HCT116 (cell line): ENCODE data around the gene RECK. TPM values are rescaled to one million over a fixed set of nuclear protein-coding genes. Genes with fewer than 3 reads are reported as not detected.

Experiments
- ATAC-seq: fragments of 200-7000 bp; cut with Tn5 transposase; 2 replicates; pipeline ENCODE4 v1.9.1; 2020; ENCODE audit warnings: mild to moderate bottlenecking, moderate library complexity
- BruUV-seq: library from RNA; stranded (reverse); fragments of 400-500 nt; replicated peaks from 2 replicates; lab custom pipeline; 2021; lab: Mats Ljungman, UMichigan
- CTCF ChIA-PET: fragments of 300-600 bp; sonication (Branson Sonifier 250); formaldehyde crosslinking; loops from one replicate; lab custom pipeline; 2021; ENCODE audit warnings: antibody characterized with exemption; lab: Charles Lee
- POLR2A ChIA-PET: fragments of 300-600, 350-600 bp; sonication (Branson Sonifier 250); formaldehyde crosslinking; loops from one replicate; lab custom pipeline; 2021; ENCODE audit warnings: antibody characterized with exemption; lab: Charles Lee
- RAD21 ChIA-PET, 2 experiments: fragments of 300-600 bp; sonication (Branson Sonifier 250); formaldehyde crosslinking; loops; one replicate each; lab custom pipeline; 2023; ENCODE audit warnings: low total read pairs in 2 of 2; ENCODE audit not compliant: uncharacterized antibody in 2 of 2, unreplicated experiment in 2 of 2, low non-redundant PET in 1 of 2; lab: Charles Lee
- DNase-seq: peaks from one replicate; pipeline ENCODE4 v3.0.0-alpha.2; 2010; ENCODE audit warnings: low read depth, low spot score
- H2AFZ ChIP-seq: fragments of 200-600 bp; shearing (Covaris generic), sonication (generic); 2 replicates; pipeline ENCODE4 v1.6.1; 2017; ENCODE audit warnings: low read depth, mixed run types, mixed read lengths, antibody characterized with exemption, low read length; ENCODE audit not compliant: poor library complexity, severe bottlenecking
- H3K27ac ChIP-seq: 2 replicates; pipeline ENCODE4 v1.5.1; 2012; ENCODE audit warnings: low read depth, low read length
- H3K27me3 ChIP-seq: fragments of 200-600 bp; sonication (generic); 2 replicates; pipeline ENCODE4 v1.6.1; 2016; ENCODE audit warnings: mixed run types, low read length, mixed read lengths; ENCODE audit not compliant: insufficient read depth
- H3K36me3 ChIP-seq, 2 experiments: fragments of 200-500 bp in 1 of 2; fragments of 200-600 bp in 1 of 2; sonication (Bioruptor generic) in 1 of 2; sonication (generic) in 1 of 2; 2 replicates each; pipeline versions ENCODE4 v1.5.1 to v1.6.1; 2014 to 2016; ENCODE audit warnings: low read length in 2 of 2, inconsistent platforms in 1 of 2, mixed read lengths in 1 of 2, mixed run types in 1 of 2; ENCODE audit not compliant: insufficient read depth in 2 of 2, control insufficient read depth in 1 of 2
- H3K4me1 ChIP-seq, 2 experiments: fragments of 200-600 bp in 1 of 2; sonication (generic) in 1 of 2; 2 replicates each; pipeline versions ENCODE4 v1.5.1 to v1.6.1; 2012 to 2017; ENCODE audit warnings: low read length in 2 of 2, inconsistent platforms in 1 of 2, mild to moderate bottlenecking in 1 of 2, mixed read lengths in 1 of 2, mixed run types in 1 of 2, moderate library complexity in 1 of 2; ENCODE audit not compliant: insufficient read depth in 2 of 2, control insufficient read depth in 1 of 2
- H3K4me2 ChIP-seq: fragments of 200-600 bp; sonication (generic); 2 replicates; pipeline ENCODE4 v1.6.1; 2017; ENCODE audit warnings: mixed run types, low read length, mixed read lengths
- H3K4me3 ChIP-seq, 2 experiments: fragments of 200-600 bp in 1 of 2; sonication (generic) in 1 of 2; replicated peaks in 1 of 2; 2 replicates each; pipeline ENCODE4 v1.5.1; 2011 to 2016; ENCODE audit warnings: low read length in 2 of 2, control low read depth in 1 of 2, low read depth in 1 of 2, mild to moderate bottlenecking in 1 of 2, mixed read lengths in 1 of 2, mixed run types in 1 of 2
- H3K79me2 ChIP-seq: fragments of 200-600 bp; sonication (generic); 2 replicates; pipeline ENCODE4 v1.6.1; 2017; ENCODE audit warnings: mild to moderate bottlenecking, mixed run types, low read length, moderate library complexity, mixed read lengths; ENCODE audit not compliant: insufficient read depth
- H3K9ac ChIP-seq: fragments of 200-600 bp; sonication (generic); 2 replicates; pipeline ENCODE4 v1.6.1; 2016; ENCODE audit warnings: low read length, mixed read lengths
- H3K9me2 ChIP-seq: fragments of 200-600 bp; sonication (generic), shearing (Covaris generic); 2 replicates; pipeline ENCODE4 v1.6.1; 2017; ENCODE audit warnings: mixed run types, mild to moderate bottlenecking, moderate library complexity; ENCODE audit not compliant: insufficient read depth
- H3K9me3 ChIP-seq, 2 experiments: fragments of 200-500 bp in 1 of 2; fragments of 200-600 bp in 1 of 2; sonication (Bioruptor generic) in 1 of 2; sonication (generic) in 1 of 2; 2 replicates each; pipeline ENCODE4 v1.6.1; 2014 to 2017; ENCODE audit warnings: low read length in 2 of 2, mixed read lengths in 2 of 2, inconsistent platforms in 1 of 2, low read depth in 1 of 2, mild to moderate bottlenecking in 1 of 2, mixed run types in 1 of 2, moderate library complexity in 1 of 2; ENCODE audit not compliant: control insufficient read depth in 1 of 2, insufficient read depth in 1 of 2
- H4K20me1 ChIP-seq: fragments of 200-600 bp; sonication (generic), shearing (Covaris generic); 2 replicates; pipeline ENCODE4 v1.6.1; 2017; ENCODE audit warnings: mixed run types, mild to moderate bottlenecking, moderate library complexity; ENCODE audit not compliant: insufficient read depth
- ATF3 ChIP-seq: IDR thresholded peaks from 2 replicates; pipeline ENCODE4 v1.6.1; 2012
- CBX3 ChIP-seq: IDR thresholded peaks from 2 replicates; pipeline ENCODE4 v1.6.1; 2012; ENCODE audit warnings: low read depth
- CEBPB ChIP-seq: IDR thresholded peaks from 2 replicates; pipeline ENCODE4 v1.6.1; 2012; ENCODE audit warnings: low read depth
- CTCF ChIP-seq, 3 experiments: fragments of 200-600 bp in 1 of 3; sonication (generic) in 1 of 3; IDR thresholded peaks in 2 of 3; conservative IDR thresholded peaks in 1 of 3; 2 replicates each; pipeline ENCODE4 v1.5.1; 2012 to 2017; ENCODE audit warnings: low read depth in 2 of 3, low read length in 2 of 3, antibody characterized with exemption in 1 of 3, borderline replicate concordance in 1 of 3, control low read depth in 1 of 3, mild to moderate bottlenecking in 1 of 3, mixed read lengths in 1 of 3, mixed run types in 1 of 3, moderate library complexity in 1 of 3; ENCODE audit not compliant: insufficient read depth in 1 of 3
- EGR1 ChIP-seq: IDR thresholded peaks from 2 replicates; pipeline ENCODE4 v1.6.1; 2012; ENCODE audit warnings: low read depth
- EZH2 ChIP-seq: fragments of 200-600 bp; sonication (generic); IDR thresholded peaks from 2 replicates; pipeline ENCODE4 v1.6.1; 2017; ENCODE audit warnings: antibody characterized with exemption, mixed run types
- EZH2phosphoT487 ChIP-seq: fragments of 200-600 bp; IDR thresholded peaks from 2 replicates; pipeline ENCODE4 v1.6.1; 2018; ENCODE audit warnings: antibody characterized with exemption, borderline replicate concordance
- JUND ChIP-seq: IDR thresholded peaks from 2 replicates; pipeline ENCODE4 v1.6.1; 2012
- POLR2A ChIP-seq: IDR thresholded peaks from 2 replicates; pipeline ENCODE4 v1.7.0; 2011; ENCODE audit warnings: borderline replicate concordance; ENCODE audit not compliant: insufficient read depth, insufficient read length; ENCODE audit errors: extremely low read depth
- POLR2AphosphoS5 ChIP-seq: IDR thresholded peaks from 2 replicates; pipeline ENCODE4 v1.6.1; 2011; ENCODE audit warnings: mild to moderate bottlenecking, low read depth, low read length, moderate library complexity
- RAD21 ChIP-seq: IDR thresholded peaks from 2 replicates; pipeline ENCODE4 v1.6.1; 2012; ENCODE audit warnings: low read depth, mild to moderate bottlenecking
- REST ChIP-seq: IDR thresholded peaks from 2 replicates; pipeline ENCODE4 v1.6.1; 2012; ENCODE audit warnings: low read depth
- SIN3A ChIP-seq: IDR thresholded peaks from 2 replicates; pipeline ENCODE4 v1.6.1; 2012; ENCODE audit warnings: low read depth
- SP1 ChIP-seq: IDR thresholded peaks from 2 replicates; pipeline ENCODE4 v1.6.1; 2012; ENCODE audit warnings: low read depth
- SRF ChIP-seq: IDR thresholded peaks from 2 replicates; pipeline ENCODE4 v1.6.1; 2012; ENCODE audit warnings: low read depth
- TCF7L2 ChIP-seq: IDR thresholded peaks from 2 replicates; pipeline ENCODE4 v1.7.0; 2011; ENCODE audit warnings: borderline replicate concordance, inconsistent platforms; ENCODE audit not compliant: insufficient read depth, insufficient read length; ENCODE audit errors: extremely low read depth
- YY1 ChIP-seq: IDR thresholded peaks from 2 replicates; pipeline ENCODE4 v1.6.1; 2011; ENCODE audit warnings: low read length, low read depth, moderate library complexity, mild to moderate bottlenecking; ENCODE audit not compliant: insufficient replicate concordance; ENCODE audit errors: extremely low read depth
- ZFX ChIP-seq: fragments of 450-650 bp; IDR thresholded peaks from 2 replicates; pipeline ENCODE4 v1.6.1; 2017
- ZNF274 ChIP-seq: fragments of 200-500 bp; sonication (Bioruptor generic); IDR thresholded peaks from 2 replicates; pipeline ENCODE4 v1.6.1; 2014; ENCODE audit warnings: mild to moderate bottlenecking, low read depth, low read length, inconsistent platforms
- intact Hi-C: fragments of 100-400 bp; cut with micrococcal nuclease; formaldehyde crosslinking; loops from 2 replicates; pipeline ENCODE4 v1.10.0; 2022
- total RNA-seq: library from RNA; stranded (reverse); gene quantifications from one replicate; pipeline ENCODE4 v1.2.1, GENCODE V29; 2021; ENCODE audit not compliant: unreplicated experiment

RECK gene
- total RNA-seq, 1 experiment from 2014 or later: 3.8 TPM

GRCh38 chr9:36164372-36164771, 127.7 kb downstream of the RECK start:
- H2AFZ ChIP-seq: no peak overlapping the region
- intact Hi-C loops: no loop called here

More at GRCh38 chr9:36164372-36164771, 127.7 kb downstream of the RECK start:
- Histone ChIP-seq H3K4me3 (no peak overlapping the region), H4K20me1 (no peaks in the 10 kb centered on the region), H3K36me3 (no peaks in the 10 kb centered on the region), H3K9me2 (no peaks in the 10 kb centered on the region), H3K9ac (no peak overlapping the region), H3K4me1 (peaks cover 0 to 19% of the 10 kb centered on the region in 2 experiments; a peak in 1 of 4 replicates), H3K27ac (no peak overlapping the region), H3K9me3 (no peaks in the 10 kb centered on the region), H3K79me2 (no peaks in the 10 kb centered on the region), H3K27me3 (no peaks in the 10 kb centered on the region), H3K4me2 (no peak overlapping the region)
- DNase-seq: no peak
- no TSS peak for BruUV-seq
- RAD21 ChIA-PET: no interaction called here
- no peak for TF ChIP-seq CBX3
- TF ChIP-seq REST: no peak
- TF ChIP-seq POLR2AphosphoS5: no peak
- no peak for TF ChIP-seq JUND
- TF ChIP-seq POLR2A: no peak
- TF ChIP-seq SP1: no peak
- no peak for TF ChIP-seq ATF3
- TF ChIP-seq SRF: no peak
- TF ChIP-seq EZH2: no peak
- TF ChIP-seq SIN3A: no peak
- TF ChIP-seq CEBPB: no peak
- TF ChIP-seq YY1: no peak
- no peak for TF ChIP-seq TCF7L2
- no peak for TF ChIP-seq ZNF274
- no peak for TF ChIP-seq EZH2phosphoT487
- TF ChIP-seq EGR1: no peak
- TF ChIP-seq ZFX: no peak
- no peak for TF ChIP-seq CTCF (IDR thresholded peaks at IDR 0.05 in 2 of 3, conservative IDR thresholded peaks at IDR 0.05 in 1 of 3; ENCODE audit: borderline replicate concordance in 1 of 3, insufficient read depth in 1 of 3, low read depth in 2 of 3, low read length in 2 of 3)
- TF ChIP-seq RAD21: no peak
- CTCF ChIA-PET: interaction anchor here (1.5 to 3.5 kb wide), 2 partner anchors 28 to 62 kb away, joined by 3 to 36 read pairs; partner anchors contain the start of gene GLIPR2
- POLR2A ChIA-PET: interaction anchor here (1.5 kb wide), 1 partner anchor 26 kb away, joined by 7 read pairs; the partner anchor contains the start of gene CLTA
- no peak for ATAC-seq
